GM18507 (cell line): ENCODE results near the gene HSPA1A.
"Not testable (repeated sequence)": the region's sequence is repeated elsewhere in the genome, so short reads cannot be mapped to it uniquely, and the experiment has no call there.

ENCODE experiments used
- DNase-seq: peaks from one replicate; pipeline ENCODE4 v3.0.0; 2011; ENCODE audit warnings: low read depth; ENCODE audit not compliant: insufficient read length; ENCODE audit errors: extremely low spot score
- FAIRE-seq: peaks from 2 replicates; lab custom pipeline; 2011; peaks lifted over from hg19 to GRCh38; lab: Jason Lieb, UNC

The HSPA1A gene

DNA sequence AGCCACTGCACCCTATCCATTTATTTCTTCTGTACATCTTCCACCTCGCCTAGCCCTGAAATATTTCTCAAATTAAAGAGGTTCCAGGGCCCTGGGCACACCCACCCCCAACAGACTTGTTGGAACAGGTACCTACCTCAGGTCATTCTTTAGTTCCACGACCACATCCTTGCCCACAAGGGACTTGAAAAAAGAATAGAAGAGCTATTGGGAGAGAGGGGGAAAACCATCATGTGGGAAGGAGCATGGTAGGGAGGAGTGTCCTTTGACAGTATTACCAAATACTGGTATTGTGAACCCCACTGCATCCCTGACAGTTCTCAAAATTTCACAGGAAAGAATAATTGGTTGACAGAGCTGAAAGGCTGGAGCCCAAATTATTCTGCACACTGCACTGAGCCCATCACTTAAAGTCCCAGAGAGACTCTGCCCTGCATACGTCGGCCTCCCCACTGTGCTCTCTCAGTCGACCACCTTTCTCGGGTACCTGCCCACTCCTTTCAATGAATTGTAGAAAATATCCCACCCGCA, 9.3 kb upstream of the HSPA1A start:
- FAIRE-seq (no peak), DNase-seq (no peak)

DNA sequence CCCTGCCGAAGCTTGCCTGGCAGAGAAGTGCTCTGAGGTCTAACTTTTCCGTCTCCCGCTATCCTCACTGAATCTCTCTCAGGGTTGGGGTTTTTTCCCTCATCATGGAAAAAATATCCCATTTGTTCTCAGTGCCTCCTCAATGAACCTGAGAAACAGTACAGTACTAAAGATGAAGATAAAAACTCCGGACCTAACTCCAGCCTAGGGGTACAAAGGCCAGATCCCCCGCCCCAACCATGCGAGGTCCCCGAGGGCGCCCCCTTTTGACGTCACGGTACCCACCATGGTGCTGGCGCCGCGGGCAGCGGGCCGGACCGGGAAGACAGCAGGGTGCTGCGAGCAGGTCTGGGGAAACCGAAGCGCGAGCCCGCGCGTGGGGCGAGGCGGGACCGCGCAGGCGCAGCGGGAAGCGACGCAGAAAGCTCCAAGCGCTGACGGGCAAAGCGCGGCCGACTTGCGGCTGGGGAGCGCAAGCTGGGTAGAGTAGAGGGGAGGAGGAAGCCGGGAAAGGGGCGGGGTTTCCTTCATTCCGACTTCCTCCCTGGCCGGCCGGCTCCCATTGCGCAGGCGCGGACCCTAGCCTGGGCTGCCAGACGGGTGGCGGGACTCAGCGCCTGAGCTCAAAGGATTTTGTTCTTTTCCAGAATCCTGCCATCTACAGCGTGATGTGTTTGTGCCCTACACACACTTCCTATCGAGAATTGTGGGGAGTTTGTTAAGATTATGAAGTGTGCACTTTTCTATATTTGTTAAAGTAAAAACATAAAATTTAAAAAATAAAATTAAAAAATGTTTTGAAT, 8.7 kb upstream of the HSPA1A start, which contains the start of gene LSM2:
Gene LSM2 (minus strand): TSS at position 497 of the 803 bp plus-strand sequence. CDS start 209 bp downstream, at position 288.
- DNase-seq = peak; percentile 96
- FAIRE-seq = peak; percentile 93

DNA sequence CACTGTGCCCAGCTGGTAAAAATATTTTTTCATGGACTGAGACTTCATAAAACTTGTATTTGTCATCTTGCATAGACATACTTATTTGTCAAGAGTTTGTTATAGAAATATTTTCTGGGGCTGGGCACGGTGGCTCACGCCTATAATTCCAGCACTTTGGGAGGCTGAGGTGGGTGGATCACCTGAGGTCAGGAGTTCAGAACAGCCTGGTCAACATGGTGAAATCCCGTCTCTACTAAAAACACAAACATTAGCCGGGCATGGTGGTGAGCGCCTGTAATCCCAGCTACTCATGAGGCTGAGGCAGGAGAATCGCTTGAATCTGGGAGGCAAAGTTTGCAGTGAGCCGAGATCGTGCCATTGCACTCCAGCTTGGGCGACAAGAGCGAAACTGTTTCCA, 6.7 kb upstream of the HSPA1A start:
- FAIRE-seq, DNase-seq: not testable (repeated sequence)

DNA sequence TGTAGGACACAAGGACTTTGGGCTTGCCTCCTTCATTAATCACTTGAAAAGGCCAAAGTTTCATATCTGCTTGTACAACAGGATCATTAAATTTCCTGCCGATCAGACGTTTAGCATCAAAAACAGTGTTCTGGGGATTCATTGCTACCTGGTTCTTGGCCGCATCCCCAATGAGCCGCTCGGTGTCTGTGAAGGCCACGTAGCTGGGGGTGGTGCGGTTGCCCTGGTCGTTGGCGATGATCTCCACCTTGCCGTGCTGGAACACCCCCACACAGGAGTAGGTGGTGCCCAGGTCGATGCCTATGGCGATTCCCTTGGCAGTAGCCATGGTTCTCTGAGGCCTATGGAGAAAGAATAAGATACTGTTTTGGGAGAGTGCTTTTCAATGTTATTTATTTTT, 3.7 kb upstream of the HSPA1A start:
- DNase-seq (no peak), FAIRE-seq (no peak)

DNA sequence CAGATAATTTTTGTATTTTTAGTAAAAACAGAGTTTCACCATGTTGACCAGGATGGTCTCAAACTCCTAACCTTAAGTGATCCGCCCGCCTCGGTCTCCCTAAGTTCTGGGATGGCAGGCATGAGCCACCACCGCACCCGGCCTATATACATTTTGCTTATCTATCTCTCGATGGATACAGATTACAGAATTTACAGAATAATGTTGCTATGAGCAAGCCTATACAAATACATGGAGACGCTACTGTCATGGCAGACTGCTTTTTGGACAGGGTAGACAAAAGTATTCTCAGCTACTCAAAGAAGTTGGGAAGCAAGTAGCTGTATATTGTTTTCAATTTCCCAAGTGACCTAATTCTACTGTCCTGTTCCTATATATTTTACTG, 1.9 kb upstream of the HSPA1A start:
- FAIRE-seq (no peak), DNase-seq (no peak)

DNA sequence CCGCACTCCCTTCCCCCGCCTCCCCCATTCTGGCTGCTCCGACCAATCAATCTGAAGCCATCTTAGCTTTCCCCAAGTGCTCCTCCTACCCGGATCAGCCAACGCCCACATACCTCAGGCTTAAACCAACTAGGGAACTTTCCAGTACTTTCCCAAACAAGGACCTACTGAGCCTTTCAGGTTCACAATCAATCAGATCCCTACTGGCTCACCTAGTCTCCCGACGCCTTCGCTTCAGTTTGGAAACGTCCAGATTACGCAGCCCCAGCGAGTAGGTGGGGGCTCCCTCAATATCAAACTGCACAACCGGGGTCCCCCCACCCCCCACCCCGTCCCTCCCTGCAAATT, 692 bp upstream of the HSPA1A start:
- DNase-seq (no peak), FAIRE-seq (peak; percentile 67)

DNA sequence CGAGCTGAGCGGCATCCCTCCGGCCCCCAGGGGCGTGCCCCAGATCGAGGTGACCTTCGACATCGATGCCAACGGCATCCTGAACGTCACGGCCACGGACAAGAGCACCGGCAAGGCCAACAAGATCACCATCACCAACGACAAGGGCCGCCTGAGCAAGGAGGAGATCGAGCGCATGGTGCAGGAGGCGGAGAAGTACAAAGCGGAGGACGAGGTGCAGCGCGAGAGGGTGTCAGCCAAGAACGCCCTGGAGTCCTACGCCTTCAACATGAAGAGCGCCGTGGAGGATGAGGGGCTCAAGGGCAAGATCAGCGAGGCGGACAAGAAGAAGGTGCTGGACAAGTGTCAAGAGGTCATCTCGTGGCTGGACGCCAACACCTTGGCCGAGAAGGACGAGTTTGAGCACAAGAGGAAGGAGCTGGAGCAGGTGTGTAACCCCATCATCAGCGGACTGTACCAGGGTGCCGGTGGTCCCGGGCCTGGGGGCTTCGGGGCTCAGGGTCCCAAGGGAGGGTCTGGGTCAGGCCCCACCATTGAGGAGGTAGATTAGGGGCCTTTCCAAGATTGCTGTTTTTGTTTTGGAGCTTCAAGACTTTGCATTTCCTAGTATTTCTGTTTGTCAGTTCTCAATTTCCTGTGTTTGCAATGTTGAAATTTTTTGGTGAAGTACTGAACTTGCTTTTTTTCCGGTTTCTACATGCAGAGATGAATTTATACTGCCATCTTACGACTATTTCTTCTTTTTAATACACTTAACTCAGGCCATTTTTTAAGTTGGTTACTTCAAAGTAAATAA, 2.0 kb downstream of the HSPA1A start:
- not testable (repeated sequence) for DNase-seq, FAIRE-seq

DNA sequence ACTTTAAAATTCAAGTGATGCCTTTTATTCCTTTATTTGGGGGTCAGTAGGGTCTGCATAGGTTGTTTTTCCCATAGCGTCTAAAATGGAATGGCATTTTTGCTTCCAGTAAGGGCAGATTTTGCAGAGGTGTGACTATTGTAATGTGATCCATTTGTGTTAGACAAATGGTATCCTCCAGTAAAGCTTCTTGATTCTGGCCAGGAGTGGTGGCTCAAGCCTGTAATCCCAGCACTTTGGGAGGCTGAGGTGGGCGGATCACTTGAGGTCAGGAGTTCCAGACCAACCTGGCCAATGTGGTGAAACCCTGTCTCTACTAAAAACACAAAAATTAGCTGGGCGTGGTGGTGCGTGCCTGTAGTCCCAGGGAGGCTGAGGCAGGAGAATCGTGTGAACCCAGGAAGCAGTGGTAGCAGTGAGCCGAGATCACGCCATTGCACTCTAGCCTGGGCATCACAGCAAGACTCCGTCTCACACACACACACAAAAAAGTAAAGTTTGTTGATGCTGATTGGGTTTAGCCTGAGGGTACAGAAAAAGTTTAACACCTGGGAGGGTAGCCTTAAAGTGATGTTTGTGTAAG, 2.7 kb downstream of the HSPA1A start:
- not testable (repeated sequence) for DNase-seq, FAIRE-seq

DNA sequence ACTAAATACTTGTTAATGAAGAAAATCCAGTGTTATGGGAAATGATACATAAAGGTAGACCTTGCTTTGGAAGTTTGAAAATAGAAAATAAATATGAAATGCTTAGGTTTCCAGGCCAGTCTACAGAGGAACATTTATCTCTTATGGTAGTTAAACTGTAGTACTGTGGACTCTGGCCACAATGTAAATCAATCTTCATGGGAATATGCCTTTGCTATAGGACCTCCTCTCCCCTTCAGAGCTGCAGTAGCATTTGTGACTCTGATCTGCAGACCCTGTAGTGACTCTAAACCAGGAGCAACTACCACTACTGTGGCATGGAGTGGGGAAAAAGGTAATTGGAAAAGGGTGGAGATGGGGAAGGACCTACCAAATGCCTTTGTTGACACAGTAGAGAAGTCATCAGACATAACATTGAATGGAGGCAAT, 4.5 kb downstream of the HSPA1A start:
- no peak for FAIRE-seq
- DNase-seq = no peak

DNA sequence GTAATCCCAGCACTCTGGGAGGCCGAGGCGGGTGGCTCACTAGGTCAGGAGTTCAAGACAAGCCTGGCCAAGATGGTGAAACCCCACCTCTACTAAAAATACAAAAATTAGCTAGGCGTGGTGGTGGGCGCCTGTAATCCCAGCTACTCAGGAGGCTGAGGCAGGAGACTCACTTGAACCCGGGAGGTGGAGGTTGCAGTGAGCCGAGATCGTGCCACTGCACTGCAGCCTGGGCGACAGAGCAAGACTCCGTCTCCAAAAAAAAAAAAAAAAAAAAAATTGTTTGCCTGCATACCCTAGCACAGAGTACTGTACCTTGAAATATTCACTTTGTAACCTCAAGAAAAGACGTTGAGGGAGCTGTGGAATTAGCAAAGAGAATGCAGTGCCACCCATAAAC, 5.1 kb downstream of the HSPA1A start:
- not testable (repeated sequence) for DNase-seq, FAIRE-seq

DNA sequence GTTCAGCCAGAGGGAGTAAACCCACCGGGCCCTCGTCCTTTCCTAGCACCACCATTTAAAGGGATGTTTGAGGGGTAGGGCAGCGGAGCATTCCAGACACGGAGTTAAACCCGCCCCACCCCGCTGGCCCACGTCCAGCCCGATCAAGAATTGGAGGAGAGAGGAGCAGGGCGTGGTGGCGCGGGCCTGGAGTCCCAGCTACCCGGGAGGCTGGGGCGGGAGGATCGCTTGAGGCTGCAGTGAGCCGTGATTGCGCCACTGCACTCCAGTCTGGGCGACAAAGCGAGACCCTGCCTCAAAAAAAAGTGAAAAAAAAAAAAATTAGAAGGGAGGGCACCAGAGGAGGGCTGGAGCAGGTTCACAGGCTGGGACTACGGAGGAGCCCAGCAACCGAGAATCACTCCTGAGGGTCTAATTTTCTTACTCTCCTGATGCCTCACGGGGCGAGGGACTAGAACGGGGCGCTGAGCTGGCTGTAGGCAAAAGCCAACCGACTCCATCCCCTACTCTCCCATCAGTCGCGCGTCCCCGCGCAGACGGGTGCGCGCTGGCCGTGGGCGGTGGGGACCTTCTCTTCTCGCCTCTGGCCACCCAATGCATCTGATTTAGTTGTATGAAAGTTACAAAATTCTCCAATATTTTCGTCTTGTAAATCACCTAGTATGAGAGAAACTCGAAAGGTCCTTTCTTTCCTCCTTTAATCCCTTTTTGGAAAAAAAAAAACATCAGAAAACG, 6.1 kb downstream of the HSPA1A start:
- FAIRE-seq = peak; percentile 50
- DNase-seq = no peak

DNA sequence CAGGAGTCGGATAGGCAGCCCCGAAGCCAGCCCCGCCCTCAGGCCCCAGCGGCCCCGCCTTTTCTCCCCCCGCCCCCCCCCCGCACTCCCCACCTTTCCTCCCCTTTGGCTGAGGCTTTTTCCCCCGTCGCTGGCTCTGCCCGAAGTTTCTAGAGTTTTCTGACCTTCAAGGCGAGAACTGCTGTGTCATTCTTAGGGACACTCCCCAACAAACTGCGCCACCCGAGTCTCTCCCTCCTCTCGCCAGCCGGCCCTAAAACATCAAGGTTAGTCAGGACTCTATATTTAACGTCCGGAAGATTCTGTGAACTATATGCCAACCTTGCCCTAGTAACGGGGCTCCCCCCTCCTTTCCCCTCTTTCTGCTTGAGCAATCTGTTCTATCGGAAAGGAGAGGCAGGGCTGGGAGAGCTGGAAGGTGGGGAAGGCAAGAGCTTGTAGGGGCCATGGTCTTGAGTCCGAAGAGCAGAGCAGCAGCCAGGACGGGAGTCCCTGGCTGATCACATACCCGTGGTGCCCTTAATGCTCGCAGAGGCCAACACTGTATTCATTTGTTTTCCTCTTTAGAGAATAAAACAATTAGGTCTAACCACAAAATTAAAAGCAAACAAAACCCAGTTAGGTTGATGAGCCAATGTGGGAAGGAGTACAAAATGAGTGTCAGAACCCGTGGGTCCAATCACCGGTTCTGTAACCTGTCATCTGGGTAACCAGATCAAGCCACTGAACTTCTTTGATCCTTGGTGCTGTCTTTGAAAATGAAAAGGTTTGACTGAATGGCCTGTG, 6.9 kb downstream of the HSPA1A start:
- peak; percentile 50 for FAIRE-seq
- DNase-seq = no peak

DNA sequence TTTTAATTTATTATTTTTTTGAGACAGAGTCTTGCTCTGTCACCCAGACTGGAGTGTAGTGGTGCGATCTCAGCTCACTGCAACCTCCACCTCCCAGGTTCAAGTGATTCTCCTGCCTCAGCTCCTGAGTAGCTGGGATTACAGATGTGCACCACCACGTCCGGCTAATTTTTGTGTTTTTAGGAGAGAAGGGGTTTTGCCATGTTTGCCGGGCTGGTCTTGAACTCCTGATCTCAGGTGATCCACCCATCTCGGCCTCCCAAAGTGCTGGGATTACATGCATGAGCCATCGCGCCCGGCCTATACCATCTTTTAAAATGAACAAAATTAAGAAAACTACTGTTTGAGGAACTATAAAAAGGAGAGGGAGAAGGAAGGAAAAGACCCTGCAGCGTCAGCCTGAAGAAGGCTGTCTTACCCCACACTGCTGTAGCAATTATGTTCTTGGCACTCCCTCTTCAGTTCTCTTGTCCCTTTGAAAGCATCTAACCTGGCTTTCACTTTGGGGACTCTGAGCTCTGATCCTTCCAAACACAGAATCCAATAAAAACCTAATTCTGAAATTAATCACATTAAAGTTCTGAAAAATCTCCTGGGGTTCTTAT, 8.4 kb downstream of the HSPA1A start:
- DNase-seq, FAIRE-seq: not testable (repeated sequence)

DNA sequence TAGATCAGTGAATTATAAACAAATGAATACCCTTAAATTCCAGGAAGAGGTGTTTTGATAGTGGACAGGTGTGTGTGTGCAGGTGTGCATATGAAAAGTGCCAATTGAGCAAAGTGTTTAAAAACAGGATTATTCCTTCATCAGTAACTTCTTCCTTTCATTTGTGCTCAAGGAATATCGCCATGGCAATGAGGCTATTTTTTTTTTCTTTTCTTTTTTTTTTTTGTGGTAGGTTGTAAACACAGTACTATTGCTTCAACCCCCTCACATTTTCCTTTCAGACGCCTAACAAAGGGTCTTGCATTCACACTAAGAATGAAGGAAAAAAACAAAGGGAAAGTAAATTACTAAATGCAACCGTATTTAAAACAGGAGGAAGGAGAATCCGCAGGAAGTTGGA, 10.2 kb downstream of the HSPA1A start:
- DNase-seq = no peak
- FAIRE-seq = no peak

DNA sequence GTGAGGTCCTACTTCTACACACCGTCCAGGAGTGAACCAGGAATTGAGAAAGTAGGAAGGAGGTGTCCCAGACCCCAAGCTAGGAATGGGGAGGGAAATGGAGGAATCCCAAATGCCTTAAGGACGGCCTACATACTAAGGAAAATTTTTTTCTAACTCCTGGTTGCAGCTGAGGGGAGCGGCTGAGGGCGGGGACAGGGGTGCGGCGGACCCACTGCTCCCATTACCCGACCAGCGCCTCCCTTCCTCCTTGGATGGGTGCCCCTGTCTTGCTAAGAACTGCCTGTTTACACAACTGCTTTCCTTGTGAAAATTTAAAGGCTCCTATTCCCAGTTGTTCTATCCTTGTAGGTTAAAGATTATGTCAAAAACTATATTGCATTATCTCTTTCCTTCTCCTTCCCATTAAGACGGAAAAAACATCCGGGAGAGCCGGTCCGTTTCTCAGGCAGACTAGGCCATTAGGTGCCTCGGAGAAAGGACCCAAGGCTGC, 11.5 kb downstream of the HSPA1A start:
- FAIRE-seq (peak; percentile 12), DNase-seq (no peak)

DNA sequence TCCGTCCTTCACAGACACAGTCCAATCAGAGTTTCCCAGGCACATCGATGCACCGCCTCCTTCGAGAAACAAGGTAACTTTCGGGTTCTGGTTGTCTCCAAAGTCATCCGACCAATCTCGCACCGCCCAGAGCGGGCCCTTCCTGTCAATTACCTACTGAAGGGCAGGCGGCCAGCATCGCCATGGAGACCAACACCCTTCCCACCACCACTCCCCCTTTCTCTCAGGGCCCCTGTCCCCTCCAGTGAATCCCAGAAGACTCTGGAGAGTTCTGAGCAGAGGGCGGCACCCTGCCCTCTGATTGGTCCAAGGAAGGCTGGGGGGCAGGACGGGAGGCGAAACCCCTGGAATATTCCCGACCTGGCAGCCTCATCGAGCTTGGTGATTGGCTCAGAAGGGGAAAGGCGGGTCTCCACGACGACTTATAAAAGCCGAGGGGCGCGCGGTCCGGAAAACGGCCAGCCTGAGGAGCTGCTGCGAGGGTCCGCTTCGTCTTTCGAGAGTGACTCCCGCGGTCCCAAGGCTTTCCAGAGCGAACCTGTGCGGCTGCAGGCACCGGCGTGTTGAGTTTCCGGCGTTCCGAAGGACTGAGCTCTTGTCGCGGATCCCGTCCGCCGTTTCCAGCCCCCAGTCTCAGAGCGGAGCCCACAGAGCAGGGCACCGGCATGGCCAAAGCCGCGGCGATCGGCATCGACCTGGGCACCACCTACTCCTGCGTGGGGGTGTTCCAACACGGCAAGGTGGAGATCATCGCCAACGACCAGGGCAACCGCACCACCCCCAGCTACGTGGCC, 12.1 kb downstream of the HSPA1A start, which contains the start of gene HSPA1B:
Gene HSPA1B (plus strand): TSS at position 453 of the 794 bp plus-strand sequence. CDS start 213 bp downstream, at position 666.
- DNase-seq = no peak
- FAIRE-seq = peak; percentile 91

DNA sequence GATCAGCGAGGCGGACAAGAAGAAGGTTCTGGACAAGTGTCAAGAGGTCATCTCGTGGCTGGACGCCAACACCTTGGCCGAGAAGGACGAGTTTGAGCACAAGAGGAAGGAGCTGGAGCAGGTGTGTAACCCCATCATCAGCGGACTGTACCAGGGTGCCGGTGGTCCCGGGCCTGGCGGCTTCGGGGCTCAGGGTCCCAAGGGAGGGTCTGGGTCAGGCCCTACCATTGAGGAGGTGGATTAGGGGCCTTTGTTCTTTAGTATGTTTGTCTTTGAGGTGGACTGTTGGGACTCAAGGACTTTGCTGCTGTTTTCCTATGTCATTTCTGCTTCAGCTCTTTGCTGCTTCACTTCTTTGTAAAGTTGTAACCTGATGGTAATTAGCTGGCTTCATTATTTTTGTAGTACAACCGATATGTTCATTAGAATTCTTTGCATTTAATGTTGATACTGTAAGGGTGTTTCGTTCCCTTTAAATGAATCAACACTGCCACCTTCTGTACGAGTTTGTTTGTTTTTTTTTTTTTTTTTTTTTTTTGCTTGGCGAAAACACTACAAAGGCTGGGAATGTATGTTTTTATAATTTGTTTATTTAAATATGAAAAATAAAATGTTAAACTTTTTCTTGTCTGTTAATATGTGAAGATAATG, 14.4 kb downstream of the HSPA1A start:
- no peak for DNase-seq

More for the DNA sequence above, 14.4 kb downstream of the HSPA1A start:
- no peak for FAIRE-seq
